Omental fat pad (tissue), 4 donors: Measurements from ENCODE around the gene KCNIP4. TPM values are rescaled to one million over a fixed set of nuclear protein-coding genes. Genes with fewer than 3 reads are reported as not detected.
"Not testable (repeated sequence)": the region's sequence is repeated elsewhere in the genome, so short reads cannot be mapped to it uniquely, and the experiment has no call there.

ENCODE experiments used
- ATAC-seq: fragments of 150-250 bp; one replicate; pipeline ENCODE4 v1.9.1; 2016; ENCODE audit warnings: mild to moderate bottlenecking, moderate library complexity; ENCODE audit not compliant: low FRiP score
- DNase-seq: peaks from one replicate; pipeline ENCODE4 v3.0.0-alpha.2; 2019; ENCODE audit warnings: low spot score
- CTCF ChIP-seq, 3 donors: fragments of 450-650 bp; IDR thresholded peaks; one replicate each; pipeline ENCODE4 v1.5.1; 2016 to 2017; ENCODE audit warnings: antibody characterized with exemption in 3 of 3, mild to moderate bottlenecking in 3 of 3, moderate library complexity in 2 of 3
- total RNA-seq, 4 donors: library from RNA; depleted of rRNA; stranded (reverse); fragments of >200 nt; gene quantifications; one replicate each; pipeline ENCODE4 v1.1.0, GENCODE V29; 2016

KCNIP4 gene
- total RNA-seq, 4 donors from 2014 or later: 0.37 TPM; not detected in 3

DNA sequence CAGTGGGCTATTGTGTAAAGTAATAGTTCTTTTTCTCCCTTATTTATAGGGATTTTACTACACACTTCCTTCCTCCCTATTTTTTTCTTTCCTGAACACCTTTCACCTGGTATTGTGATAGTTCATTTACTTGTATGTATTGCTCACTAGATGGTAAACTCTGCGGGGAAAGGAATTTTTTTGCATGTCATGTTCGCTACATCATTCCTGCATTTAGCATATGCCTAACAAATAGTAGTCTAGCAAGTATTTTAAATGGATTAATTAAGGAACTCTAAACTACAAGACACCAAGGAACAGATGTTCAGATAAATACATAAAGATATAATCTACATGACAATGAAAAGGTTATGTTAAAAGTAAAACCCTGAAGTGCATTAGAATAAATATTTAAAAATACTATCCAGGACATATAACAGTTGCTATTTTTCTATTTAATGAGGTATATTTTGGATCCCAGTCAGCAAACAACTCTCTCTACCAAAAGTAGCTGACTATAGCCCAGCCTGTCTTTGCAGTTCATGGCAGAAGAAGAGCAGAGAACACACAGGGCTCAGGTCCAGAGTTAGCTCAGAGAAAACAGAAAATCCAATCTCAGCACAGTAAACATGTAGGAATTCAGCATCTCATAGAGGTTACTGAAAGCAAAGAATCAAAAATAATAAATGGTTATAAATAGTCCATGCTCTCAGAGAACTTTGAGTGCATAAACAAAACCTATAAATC, 1160.5 kb downstream of the KCNIP4 start:
- ATAC-seq: no peak
- DNase-seq: no peak
- TF ChIP-seq CTCF (IDR thresholded peaks at IDR 0.05): no peak

DNA sequence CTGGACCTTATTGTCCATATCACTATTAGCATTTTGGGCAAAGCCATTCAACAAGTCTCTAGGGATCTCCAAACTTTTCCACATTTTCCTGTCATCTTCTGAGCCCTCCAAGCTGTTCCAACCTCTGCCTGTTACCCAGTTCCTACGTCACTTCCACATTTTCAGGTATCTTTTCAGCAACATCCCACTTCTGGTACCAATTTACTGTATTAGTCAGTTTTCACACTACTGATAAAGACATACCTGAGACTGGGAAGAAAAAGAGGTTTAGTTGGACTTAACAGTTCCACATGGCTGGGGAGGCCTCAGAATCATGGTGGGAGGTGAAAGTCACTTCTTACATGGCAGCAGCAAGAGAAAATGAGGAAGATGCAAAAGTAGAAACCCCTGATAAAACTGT, 1165.4 kb downstream of the KCNIP4 start:
- not testable (repeated sequence) for ATAC-seq, DNase-seq

GRCh38 chr4:20778896-20779295, 1169.7 kb downstream of the KCNIP4 start:
- ATAC-seq: no peak
- no peak for TF ChIP-seq CTCF (IDR thresholded peaks at IDR 0.05)
- no peak for DNase-seq

GRCh38 chr4:20773144-20773997, 1175.2 kb downstream of the KCNIP4 start:
- no peak for ATAC-seq
- no peak for TF ChIP-seq CTCF (IDR thresholded peaks at IDR 0.05)
- DNase-seq: no peak

DNA sequence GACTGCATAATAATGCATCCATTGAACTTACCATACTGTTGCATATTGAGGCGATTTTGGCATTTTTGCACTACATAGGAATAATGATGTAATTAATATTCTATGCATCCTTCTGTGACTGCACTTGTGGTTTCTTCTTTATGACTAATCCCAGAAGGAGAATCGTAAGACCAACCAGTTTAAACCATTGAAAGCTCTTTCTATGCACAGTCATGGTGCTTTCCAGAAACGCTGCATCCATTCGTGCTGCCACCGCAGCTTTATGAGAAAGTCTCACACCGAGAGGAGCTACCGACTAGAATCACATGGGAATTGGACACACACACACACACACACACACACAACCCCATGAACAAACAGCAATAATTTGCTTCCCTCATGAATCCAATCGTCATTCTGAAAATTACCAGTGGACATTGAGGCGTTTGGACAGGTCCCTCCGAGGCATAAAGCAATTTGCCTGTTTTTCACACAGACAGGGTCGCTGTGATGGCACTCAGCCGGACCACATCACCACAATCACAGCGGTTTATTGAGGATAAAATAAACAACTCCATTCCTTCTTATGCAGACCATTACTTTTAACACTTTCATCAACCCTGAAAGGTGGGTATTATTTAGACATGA, 1184.1 kb downstream of the KCNIP4 start:
- no peak for TF ChIP-seq CTCF (IDR thresholded peaks at IDR 0.05)
- no peak for ATAC-seq

GRCh38 chr4:20761826-20762225, 1186.7 kb downstream of the KCNIP4 start:
- TF ChIP-seq CTCF (IDR thresholded peaks at IDR 0.05): no peak
- DNase-seq (no peak), ATAC-seq (no peak)

More for the DNA sequence above, 1184.1 kb downstream of the KCNIP4 start:
- no peak for DNase-seq

DNA sequence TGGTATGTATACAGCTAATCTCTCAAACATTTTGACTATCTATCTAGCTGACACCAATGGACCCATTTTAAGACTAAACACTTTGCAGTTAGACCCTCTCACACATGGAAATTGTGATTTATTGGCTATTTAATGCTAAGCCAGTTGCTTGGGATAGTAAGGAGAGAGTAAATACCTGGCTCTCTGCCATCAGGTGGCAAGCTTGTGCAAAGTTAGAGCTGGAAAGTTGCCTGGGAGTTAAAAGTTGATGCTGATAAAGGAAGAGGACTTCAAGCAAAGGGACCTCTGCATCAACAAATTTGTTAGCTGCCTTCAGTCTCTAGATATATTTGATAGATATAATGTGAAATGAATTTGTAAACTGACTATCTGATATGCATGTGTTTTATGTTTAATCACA, 1187.2 kb downstream of the KCNIP4 start:
- no peak for ATAC-seq
- no peak for DNase-seq
- no peak for TF ChIP-seq CTCF (IDR thresholded peaks at IDR 0.05)
